GM19193 (cell line): ENCODE data around the gene KREMEN1.

Source experiments
- POLR2A ChIP-seq: IDR thresholded peaks from 4 replicates; pipeline ENCODE4 v1.6.1; 2011; ENCODE audit not compliant: insufficient read depth, insufficient read length; ENCODE audit errors: extremely low read depth

Gene KREMEN1

GRCh38 chr22:29203488-29204454 is 130.9 kb downstream of the KREMEN1 start:
- TF ChIP-seq POLR2A, result no peak

GRCh38 chr22:29204455-29205183 is 131.8 kb downstream of the KREMEN1 start:
- no peak for TF ChIP-seq POLR2A

GRCh38 chr22:29205252-29205593 is 132.4 kb downstream of the KREMEN1 start:
- TF ChIP-seq POLR2A, result no peak

GRCh38 chr22:29205594-29206371 is 132.9 kb downstream of the KREMEN1 start, which contains the start of gene EMID1:
Gene EMID1 (plus strand): TSS chr22:29205896. CDS start chr22:29206039, 143 bp downstream.
- TF ChIP-seq POLR2A, result peak; percentile 42

- TF ChIP-seq POLR2A, result no peak
Measured at GRCh38 chr22:29206372-29207242, 133.8 kb downstream of the KREMEN1 start.

- TF ChIP-seq POLR2A, result no peak
Measured at GRCh38 chr22:29207243-29207550, 134.4 kb downstream of the KREMEN1 start.

- peak; percentile 37 for TF ChIP-seq POLR2A
Measured at GRCh38 chr22:29207562-29208501, 135.0 kb downstream of the KREMEN1 start.

GRCh38 chr22:29208502-29208862 is 135.6 kb downstream of the KREMEN1 start:
- TF ChIP-seq POLR2A, result no peak

GRCh38 chr22:29208879-29209623 is 136.2 kb downstream of the KREMEN1 start:
- TF ChIP-seq POLR2A, result no peak

GRCh38 chr22:29209624-29209929 is 136.7 kb downstream of the KREMEN1 start:
- TF ChIP-seq POLR2A, result no peak

- peak; percentile 25 for TF ChIP-seq POLR2A
Measured at GRCh38 chr22:29211066-29211465, 138.2 kb downstream of the KREMEN1 start.

GRCh38 chr22:29211466-29211865 is 138.6 kb downstream of the KREMEN1 start:
- TF ChIP-seq POLR2A, result no peak

GRCh38 chr22:29212743-29213142 is 139.9 kb downstream of the KREMEN1 start:
- no peak for TF ChIP-seq POLR2A
